LNCaP clone FGC (cell line): Measurements from ENCODE around the gene MMP24.

Experiments used
- DNase-seq: peaks from one replicate; pipeline ENCODE4 v3.0.0-alpha.2; 2011; ENCODE audit warnings: low read depth
- H3K4me3 ChIP-seq: 2 replicates; pipeline ENCODE4 v1.5.1; 2011; ENCODE audit warnings: mild to moderate bottlenecking, low read depth, low read length, control low read depth
- TF ChIP-seq, protein P1 (sequence below): IDR thresholded peaks from 2 replicates; pipeline ENCODE4 v1.5.1; 2012; ENCODE audit warnings: mild to moderate bottlenecking; ENCODE audit not compliant: control insufficient read depth, insufficient read depth; ENCODE audit errors: extremely low read depth

MMP24 gene

GRCh38 chr20:35288325-35289060 lies 62.0 kb downstream of the MMP24 start:
- H3K4me3 ChIP-seq: no peak overlapping the region
- no peak for DNase-seq
- TF ChIP-seq, protein P1, sequence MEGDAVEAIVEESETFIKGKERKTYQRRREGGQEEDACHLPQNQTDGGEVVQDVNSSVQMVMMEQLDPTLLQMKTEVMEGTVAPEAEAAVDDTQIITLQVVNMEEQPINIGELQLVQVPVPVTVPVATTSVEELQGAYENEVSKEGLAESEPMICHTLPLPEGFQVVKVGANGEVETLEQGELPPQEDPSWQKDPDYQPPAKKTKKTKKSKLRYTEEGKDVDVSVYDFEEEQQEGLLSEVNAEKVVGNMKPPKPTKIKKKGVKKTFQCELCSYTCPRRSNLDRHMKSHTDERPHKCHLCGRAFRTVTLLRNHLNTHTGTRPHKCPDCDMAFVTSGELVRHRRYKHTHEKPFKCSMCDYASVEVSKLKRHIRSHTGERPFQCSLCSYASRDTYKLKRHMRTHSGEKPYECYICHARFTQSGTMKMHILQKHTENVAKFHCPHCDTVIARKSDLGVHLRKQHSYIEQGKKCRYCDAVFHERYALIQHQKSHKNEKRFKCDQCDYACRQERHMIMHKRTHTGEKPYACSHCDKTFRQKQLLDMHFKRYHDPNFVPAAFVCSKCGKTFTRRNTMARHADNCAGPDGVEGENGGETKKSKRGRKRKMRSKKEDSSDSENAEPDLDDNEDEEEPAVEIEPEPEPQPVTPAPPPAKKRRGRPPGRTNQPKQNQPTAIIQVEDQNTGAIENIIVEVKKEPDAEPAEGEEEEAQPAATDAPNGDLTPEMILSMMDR: no peak

GRCh38 chr20:35290186-35290886 lies 63.8 kb downstream of the MMP24 start:
- no peak for DNase-seq
- no peak overlapping the region for H3K4me3 ChIP-seq
- TF ChIP-seq, protein P1: no peak

GRCh38 chr20:35290887-35291417 lies 64.5 kb downstream of the MMP24 start:
- TF ChIP-seq, protein P1: no peak
- DNase-seq: no peak
- H3K4me3 ChIP-seq: no peak overlapping the region

DNA sequence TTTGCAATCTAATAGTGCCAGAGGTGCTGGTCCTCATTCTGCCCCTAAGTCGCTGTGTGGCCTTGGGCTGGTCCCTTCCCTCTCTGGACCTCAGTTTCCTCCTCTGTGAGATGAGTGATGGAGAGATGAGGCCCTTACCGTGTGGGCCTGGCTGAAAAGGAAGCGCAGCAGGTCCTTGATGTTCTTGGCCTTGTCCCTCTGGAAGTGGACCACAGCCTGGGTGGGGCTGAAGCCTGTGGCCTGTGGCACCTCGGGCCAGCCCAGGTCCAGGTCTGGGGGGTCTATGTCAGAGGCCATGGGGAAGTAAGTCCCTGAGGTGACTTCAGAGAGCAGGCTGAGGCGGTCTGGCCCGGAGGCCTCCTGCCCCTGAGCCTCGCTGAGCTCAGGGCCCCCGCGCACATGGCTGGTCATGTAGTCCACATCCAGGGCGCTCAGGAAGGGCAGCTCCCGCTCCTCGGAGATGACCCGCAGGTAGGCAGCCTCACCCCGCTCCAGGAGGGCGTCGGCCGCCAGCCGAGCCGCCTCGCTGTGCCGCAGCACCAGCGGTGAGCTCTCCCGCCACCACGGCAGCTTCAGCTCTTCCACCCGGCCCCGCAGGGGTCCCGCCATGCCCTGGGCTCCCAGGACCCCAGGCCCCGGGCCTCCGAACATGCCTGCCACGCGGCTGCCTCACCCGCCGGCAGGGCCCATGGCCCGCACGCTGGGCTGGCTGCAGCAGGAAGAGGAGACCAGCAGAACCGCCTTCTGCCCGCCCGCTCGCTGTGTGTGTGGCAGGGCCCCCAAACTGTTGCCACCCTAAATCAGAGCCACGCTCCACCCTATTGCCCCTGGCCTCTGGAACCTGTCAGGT lies 65.4 kb downstream of the MMP24 start, which contains the start of gene FAM83C:
Gene FAM83C (minus strand): TSS at position 772 of the 850 bp plus-strand sequence. CDS start 121 bp downstream, at position 651.
- DNase-seq: no peak
- no peak within 1 kb of the TSS for H3K4me3 ChIP-seq
- TF ChIP-seq, protein P1: no peak

DNA sequence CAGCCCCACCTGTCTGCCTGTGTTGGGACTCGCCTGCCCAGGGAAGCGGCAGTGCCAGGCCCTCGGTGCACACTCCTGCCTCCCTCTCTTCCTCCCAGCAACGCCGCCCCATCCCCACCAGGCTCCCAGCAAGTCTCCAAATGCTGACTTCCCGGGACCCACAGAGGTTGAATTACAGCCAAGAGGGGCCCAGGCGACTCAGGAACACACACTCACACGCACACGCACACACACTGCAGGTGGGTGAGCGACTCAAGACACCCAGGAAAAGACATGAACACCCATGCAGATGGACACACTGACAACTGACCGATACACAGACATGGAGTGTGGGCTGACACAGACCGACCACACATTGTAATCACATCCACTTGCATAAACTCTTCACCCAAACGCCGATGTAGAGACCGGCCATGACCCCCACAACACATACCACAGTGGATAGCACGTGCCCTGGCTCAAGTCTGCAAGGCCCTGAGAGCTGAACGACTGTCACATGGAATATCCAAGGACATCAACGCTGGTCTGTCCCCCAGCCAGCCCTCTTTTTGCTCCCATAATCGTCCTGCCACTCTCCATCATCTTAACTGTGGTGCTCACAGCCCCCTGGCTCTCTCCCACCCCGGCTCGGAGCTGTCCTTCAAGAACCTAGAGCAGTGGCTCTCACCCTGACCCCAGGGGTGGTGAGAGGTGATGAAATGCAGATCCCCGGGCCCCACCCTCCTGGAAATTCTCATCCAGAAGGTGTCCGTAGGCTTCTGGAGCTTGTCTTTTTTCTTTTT lies 66.2 kb downstream of the MMP24 start:
- TF ChIP-seq, protein P1: no peak
- H3K4me3 ChIP-seq: no peak overlapping the region
- DNase-seq: no peak
